ENCODE results near the gene LRRC2. TPM values are rescaled to one million over a fixed set of nuclear protein-coding genes. Genes with fewer than 3 reads are reported as not detected.

The LRRC2 gene
- total and polyA plus RNA-seq, 8 donors, result 0.46 to 2.2 (median 1.0) TPM

- no peaks in the 10 kb centered on the region for H3K9me3 ChIP-seq
- DNase-seq (no peak), ATAC-seq (no peak), FAIRE-seq (no peak)
- WGBS, 2 donors, result 89 to 91% methylated on average over 10 of the region's 10 CpGs
- intact Hi-C loops (cut with DNase I), result no loop called here
- H3K27me3 ChIP-seq, result no peaks in the 10 kb centered on the region
- H3K36me3 ChIP-seq, result no peaks in the 10 kb centered on the region
- TF ChIP-seq CTCF (IDR thresholded peaks at IDR 0.05), result no peak
- no peak overlapping the region for H3K4me3 ChIP-seq
- H3K4me1 ChIP-seq, result peaks cover 8 to 12% (median 10%) of the 10 kb centered on the region in 3 donors
- H3K27ac ChIP-seq, result no peak overlapping the region
These were observed 10.3 kb upstream of the LRRC2 start for GRCh38 chr3:46576386-46576785.

- FAIRE-seq (no peak), ATAC-seq (no peak), DNase-seq (no peak)
- Histone ChIP-seq H3K4me1 (peaks cover 8 to 12% (median 10%) of the 10 kb centered on the region in 3 donors), H3K27ac (no peak overlapping the region), H3K36me3 (no peaks in the 10 kb centered on the region), H3K4me3 (no peak overlapping the region), H3K9me3 (no peaks in the 10 kb centered on the region), H3K27me3 (no peaks in the 10 kb centered on the region)
- TF ChIP-seq CTCF (IDR thresholded peaks at IDR 0.05), result no peak
- intact Hi-C loops (cut with DNase I), result no loop called here
- 93% methylated on average over 11 of the region's 11 CpGs for WGBS, 2 donors
These were observed 9.6 kb upstream of the LRRC2 start for GRCh38 chr3:46575577-46576222.

- intact Hi-C loops (cut with DNase I), result no loop called here
- no peaks in the 10 kb centered on the region for H3K9me3 ChIP-seq
- H3K4me3 ChIP-seq, result no peak overlapping the region
- no peaks in the 10 kb centered on the region for H3K36me3 ChIP-seq
- 81 to 87% methylated on average over 5 of the region's 5 CpGs for WGBS, 2 donors
- ATAC-seq, result no peak
- H3K27ac ChIP-seq, result no peak overlapping the region
- H3K27me3 ChIP-seq, result no peaks in the 10 kb centered on the region
- no peak for TF ChIP-seq CTCF (IDR thresholded peaks at IDR 0.05)
- FAIRE-seq, result no peak
- no peak for DNase-seq
- H3K4me1 ChIP-seq, result peaks cover 8 to 12% (median 10%) of the 10 kb centered on the region in 3 donors
These were observed 8.9 kb upstream of the LRRC2 start for GRCh38 chr3:46574881-46575576.

GRCh38 chr3:46574243-46574646 is 8.1 kb upstream of the LRRC2 start:
- TF ChIP-seq CTCF (IDR thresholded peaks at IDR 0.05), result no peak
- DNase-seq (no peak), FAIRE-seq (no peak), ATAC-seq (peak; percentile 35 to 67 (median 47))
- H3K9me3 ChIP-seq, result no peaks in the 10 kb centered on the region
- no peaks in the 10 kb centered on the region for H3K36me3 ChIP-seq
- WGBS, 2 donors, result 22 to 29% methylated on average over 2 of the region's 2 CpGs
- H3K27ac ChIP-seq, result no peak overlapping the region
- H3K4me1 ChIP-seq, result peaks cover 8 to 12% (median 10%) of the 10 kb centered on the region in 3 donors
- H3K4me3 ChIP-seq, result no peak overlapping the region
- intact Hi-C loops (cut with DNase I), result no loop called here
- H3K27me3 ChIP-seq, result no peaks in the 10 kb centered on the region

GRCh38 chr3:46573701-46574100 is 7.6 kb upstream of the LRRC2 start:
- H3K9me3 ChIP-seq, result no peaks in the 10 kb centered on the region
- DNase-seq, result no peak
- no peak overlapping the region for H3K27ac ChIP-seq
- intact Hi-C loops (cut with DNase I), result no loop called here
- no peak for ATAC-seq
- FAIRE-seq, result no peak
- H3K27me3 ChIP-seq, result no peaks in the 10 kb centered on the region
- WGBS, 2 donors, result 63 to 77% methylated on average over 4 of the region's 4 CpGs
- peaks cover 8 to 10% (median 8%) of the 10 kb centered on the region in 3 donors for H3K4me1 ChIP-seq
- TF ChIP-seq CTCF (IDR thresholded peaks at IDR 0.05), result no peak
- H3K36me3 ChIP-seq, result no peaks in the 10 kb centered on the region
- H3K4me3 ChIP-seq, result no peak overlapping the region
